Sigmoid colon (tissue), 4 donors: ENCODE results near the gene DENND5A.

ENCODE experiments used
- POLR2AphosphoS5 ChIP-seq, 4 donors: sonication (generic); formaldehyde crosslinking; IDR thresholded peaks; one replicate each; pipeline ENCODE4 v1.6.1; 2017; ENCODE audit warnings: antibody characterized with exemption in 4 of 4
- TF ChIP-seq, protein P1 (sequence below), 4 experiments: fragments of 450-650 bp in 3 of 4; fragments of 200-600 bp in 1 of 4; IDR thresholded peaks; one replicate each; pipeline ENCODE4 v1.5.1; 2016 to 2019; ENCODE audit warnings: antibody characterized with exemption in 4 of 4, mild to moderate bottlenecking in 3 of 4, moderate library complexity in 2 of 4

DNA sequence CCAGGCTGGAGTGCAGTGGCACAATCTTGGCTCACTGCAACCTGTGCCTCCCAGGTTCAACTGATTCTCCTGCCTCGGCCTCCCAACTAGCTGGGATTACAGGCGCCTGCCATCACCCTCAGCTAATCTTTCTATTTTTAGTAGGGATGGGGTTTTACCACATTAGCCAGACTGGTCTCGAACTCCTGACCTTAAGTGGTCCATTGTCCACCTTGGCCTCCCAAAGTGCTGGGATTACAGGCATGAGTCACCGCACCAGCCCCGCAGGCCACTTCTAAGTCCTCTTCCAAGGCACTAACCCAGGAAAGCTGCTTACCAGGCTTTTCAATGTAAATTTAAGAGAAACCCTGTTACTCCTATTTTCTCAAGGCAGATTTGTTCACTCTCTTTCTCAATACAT is 50.4 kb downstream of the DENND5A start:
- no peak for TF ChIP-seq POLR2AphosphoS5 (IDR thresholded peaks at IDR 0.05)
- TF ChIP-seq, protein P1, sequence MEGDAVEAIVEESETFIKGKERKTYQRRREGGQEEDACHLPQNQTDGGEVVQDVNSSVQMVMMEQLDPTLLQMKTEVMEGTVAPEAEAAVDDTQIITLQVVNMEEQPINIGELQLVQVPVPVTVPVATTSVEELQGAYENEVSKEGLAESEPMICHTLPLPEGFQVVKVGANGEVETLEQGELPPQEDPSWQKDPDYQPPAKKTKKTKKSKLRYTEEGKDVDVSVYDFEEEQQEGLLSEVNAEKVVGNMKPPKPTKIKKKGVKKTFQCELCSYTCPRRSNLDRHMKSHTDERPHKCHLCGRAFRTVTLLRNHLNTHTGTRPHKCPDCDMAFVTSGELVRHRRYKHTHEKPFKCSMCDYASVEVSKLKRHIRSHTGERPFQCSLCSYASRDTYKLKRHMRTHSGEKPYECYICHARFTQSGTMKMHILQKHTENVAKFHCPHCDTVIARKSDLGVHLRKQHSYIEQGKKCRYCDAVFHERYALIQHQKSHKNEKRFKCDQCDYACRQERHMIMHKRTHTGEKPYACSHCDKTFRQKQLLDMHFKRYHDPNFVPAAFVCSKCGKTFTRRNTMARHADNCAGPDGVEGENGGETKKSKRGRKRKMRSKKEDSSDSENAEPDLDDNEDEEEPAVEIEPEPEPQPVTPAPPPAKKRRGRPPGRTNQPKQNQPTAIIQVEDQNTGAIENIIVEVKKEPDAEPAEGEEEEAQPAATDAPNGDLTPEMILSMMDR (IDR thresholded peaks at IDR 0.05) = no peak
